HepG2 (cell line): Measurements from ENCODE around the gene TLE5. TPM values are rescaled to one million over a fixed set of nuclear protein-coding genes. Genes with fewer than 3 reads are reported as not detected.

Source experiments
- FOXP1 ChIP-seq, 2 experiments: fragments of 450-650 bp in 1 of 2; IDR thresholded peaks; 2 replicates each; pipeline ENCODE4 v1.6.1; 2017 to 2018; ENCODE audit warnings: antibody characterized with exemption in 1 of 2
- GMEB1 ChIP-seq: sonication (generic); formaldehyde crosslinking; IDR thresholded peaks from 2 replicates; pipeline ENCODE4 v1.5.1; 2020; ENCODE audit warnings: missing genetic modification reagents, mild to moderate bottlenecking, borderline replicate concordance
- IKZF1 ChIP-seq: fragments of 450-650 bp; IDR thresholded peaks from 2 replicates; pipeline ENCODE4 v1.7.1; 2016
- LCORL ChIP-seq, 2 experiments: fragments of 450-650 bp in 1 of 2; sonication (generic) in 1 of 2; formaldehyde crosslinking in 1 of 2; IDR thresholded peaks; 2 replicates each; pipeline versions ENCODE4 v1.5.0 to v1.6.1; 2017 to 2020; ENCODE audit warnings: antibody characterized with exemption in 1 of 2, missing genetic modification reagents in 1 of 2
- NCOR1 ChIP-seq: fragments of 200-600 bp; sonication (generic); IDR thresholded peaks from 2 replicates; pipeline ENCODE4 v1.7.0; 2017; ENCODE audit warnings: antibody characterized with exemption, low read length, borderline replicate concordance
- NFAT5 ChIP-seq: sonication (generic); formaldehyde crosslinking; IDR thresholded peaks from 2 replicates; pipeline ENCODE4 v1.4.0; 2020; ENCODE audit warnings: missing genetic modification reagents
- PRDM10 ChIP-seq: sonication (generic); formaldehyde crosslinking; IDR thresholded peaks from 2 replicates; pipeline ENCODE4 v1.4.0; 2020; ENCODE audit warnings: low read depth, missing genetic modification reagents
- RARA ChIP-seq: IDR thresholded peaks from 2 replicates; pipeline ENCODE4 v1.6.1; 2016; ENCODE audit warnings: missing genetic modification reagents, missing compliant biosample characterization
- SMAD9 ChIP-seq: sonication (generic); formaldehyde crosslinking; IDR thresholded peaks from 2 replicates; pipeline ENCODE4 v1.5.1; 2020; ENCODE audit warnings: mild to moderate bottlenecking, missing genetic modification reagents
- TBX3 ChIP-seq: fragments of 450-650 bp; IDR thresholded peaks from 2 replicates; pipeline ENCODE4 v1.6.1; 2017; ENCODE audit warnings: antibody characterized with exemption, mild to moderate bottlenecking, inconsistent platforms, borderline replicate concordance
- polyA plus RNA-seq, 8 experiments: library from polyadenylated mRNA; depleted of rRNA in 3 of 8; stranded (reverse) in 7 of 8; unstranded in 1 of 8; fragments of >200 nt; fragmentation: Illumina TruSeq in 4 of 8; extraction: Trizol in 4 of 8; gene quantifications; 2 replicates each; pipeline versions ENCODE4 v1.2.1 to v1.2.3, GENCODE V29; 2011 to 2016; ENCODE audit warnings: low read depth in 4 of 8, missing spikeins in 1 of 8, mixed read lengths in 1 of 8; ENCODE audit not compliant: insufficient read depth in 1 of 8
- total RNA-seq, 5 experiments: library from RNA; depleted of rRNA; stranded (reverse); fragments of >200 nt; fragmentation: Illumina TruSeq; extraction: Trizol; gene quantifications; 2 replicates each; pipeline ENCODE4 v1.2.3, GENCODE V29; 2016; ENCODE audit warnings: low read depth in 1 of 5
- TF ChIP-seq, protein P1 (sequence below): IDR thresholded peaks from 2 replicates; pipeline ENCODE4 v1.6.1; 2012; ENCODE audit warnings: inconsistent platforms
- TF ChIP-seq, protein P2 (sequence below): sonication (generic); formaldehyde crosslinking; IDR thresholded peaks from 2 replicates; pipeline ENCODE4 v1.4.0; 2020; ENCODE audit warnings: missing genetic modification reagents
- TF ChIP-seq, protein P3 (sequence below): sonication (generic); formaldehyde crosslinking; IDR thresholded peaks from 2 replicates; pipeline ENCODE4 v1.8.0; 2022; ENCODE audit warnings: missing genetic modification reagents, low read depth, mild to moderate bottlenecking, borderline replicate concordance

TLE5 gene
- total and polyA plus RNA-seq, 2 of the 13 experiments (the other 11 are each of a cell fraction or from before 2014, with no cell fraction given) = 62.8 to 189 TPM

GRCh38 chr19:3095441-3096191, 33.3 kb upstream of the TLE5 start (continued):
- TF ChIP-seq NFAT5 (no peak), IKZF1 (no peak), NCOR1 (no peak), SMAD9 (CRISPR knock-in tag) (no peak), RARA (CRISPR knock-in tag) (no peak), PRDM10 (CRISPR knock-in tag) (no peak), TBX3 (no peak), GMEB1 (CRISPR knock-in tag) (peak; percentile 41), LCORL (IDR thresholded peaks at IDR 0.05) (no peak), LCORL (CRISPR knock-in tag; IDR thresholded peaks at IDR 0.05) (no peak), FOXP1 (IDR thresholded peaks at IDR 0.05) (no peak), FOXP1 (CRISPR knock-in tag; IDR thresholded peaks at IDR 0.05) (peak; percentile 33; the same call in 1 of the 2 replicates)
- TF ChIP-seq, protein P1, sequence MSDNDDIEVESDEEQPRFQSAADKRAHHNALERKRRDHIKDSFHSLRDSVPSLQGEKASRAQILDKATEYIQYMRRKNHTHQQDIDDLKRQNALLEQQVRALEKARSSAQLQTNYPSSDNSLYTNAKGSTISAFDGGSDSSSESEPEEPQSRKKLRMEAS = peak; percentile 74
- TF ChIP-seq, protein P2, sequence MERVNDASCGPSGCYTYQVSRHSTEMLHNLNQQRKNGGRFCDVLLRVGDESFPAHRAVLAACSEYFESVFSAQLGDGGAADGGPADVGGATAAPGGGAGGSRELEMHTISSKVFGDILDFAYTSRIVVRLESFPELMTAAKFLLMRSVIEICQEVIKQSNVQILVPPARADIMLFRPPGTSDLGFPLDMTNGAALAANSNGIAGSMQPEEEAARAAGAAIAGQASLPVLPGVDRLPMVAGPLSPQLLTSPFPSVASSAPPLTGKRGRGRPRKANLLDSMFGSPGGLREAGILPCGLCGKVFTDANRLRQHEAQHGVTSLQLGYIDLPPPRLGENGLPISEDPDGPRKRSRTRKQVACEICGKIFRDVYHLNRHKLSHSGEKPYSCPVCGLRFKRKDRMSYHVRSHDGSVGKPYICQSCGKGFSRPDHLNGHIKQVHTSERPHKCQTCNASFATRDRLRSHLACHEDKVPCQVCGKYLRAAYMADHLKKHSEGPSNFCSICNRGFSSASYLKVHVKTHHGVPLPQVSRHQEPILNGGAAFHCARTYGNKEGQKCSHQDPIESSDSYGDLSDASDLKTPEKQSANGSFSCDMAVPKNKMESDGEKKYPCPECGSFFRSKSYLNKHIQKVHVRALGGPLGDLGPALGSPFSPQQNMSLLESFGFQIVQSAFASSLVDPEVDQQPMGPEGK (CRISPR knock-in tag) = peak; percentile 62; the same call in 1 of the 2 replicates
- TF ChIP-seq, protein P3, sequence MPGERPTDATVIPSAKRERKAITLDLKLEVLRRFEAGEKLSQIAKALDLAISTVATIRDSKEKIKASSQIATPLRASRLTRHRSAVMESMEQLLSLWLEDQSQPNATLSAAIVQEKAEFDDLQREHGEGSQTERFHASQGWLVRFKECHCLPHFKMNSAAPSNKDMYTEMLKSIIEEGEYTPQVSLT (CRISPR knock-in tag) = no peak
